CD4-positive, alpha-beta T cell (primary cell): Measurements from ENCODE around the gene WNT1. TPM values are rescaled to one million over a fixed set of nuclear protein-coding genes. Genes with fewer than 3 reads are reported as not detected.

Experiments
- ATAC-seq: fragments of 200-7000 bp; cut with Tn5 transposase; one replicate; pipeline ENCODE4 v1.10.0; 2022; ENCODE audit warnings: mild to moderate bottlenecking; ENCODE audit not compliant: poor library complexity
- CTCF ChIA-PET: fragments of 350-600 bp; sonication (Branson Sonifier 250); formaldehyde crosslinking; loops from one replicate; lab custom pipeline; 2021; ENCODE audit warnings: antibody characterized with exemption, inconsistent platforms; lab: Charles Lee
- POLR2A ChIA-PET: fragments of 350-600 bp; sonication (Branson Sonifier 250); formaldehyde crosslinking; loops from one replicate; lab custom pipeline; 2021; ENCODE audit warnings: antibody characterized with exemption, inconsistent platforms; lab: Charles Lee
- DNase-seq, 14 experiments: peaks; one replicate each; pipeline ENCODE4 v3.0.0-alpha.2; 2013 to 2020; ENCODE audit warnings: mixed read lengths in 2 of 14
- H3K27ac ChIP-seq, 2 donors: one replicate each; pipeline versions ENCODE4 v1.5.1 to v1.7.0; 2013; ENCODE audit warnings: low read length in 2 of 2, low read depth in 1 of 2, mild to moderate bottlenecking in 1 of 2
- H3K27me3 ChIP-seq, 2 experiments: 1 replicate in 1 of 2; 2 replicates in 1 of 2; pipeline versions ENCODE4 v1.6.1 to v1.7.0; 2013; ENCODE audit warnings: low read length in 2 of 2, control low read depth in 1 of 2, mild to moderate bottlenecking in 1 of 2, moderate library complexity in 1 of 2; ENCODE audit not compliant: insufficient read depth in 2 of 2, control insufficient read depth in 1 of 2
- H3K36me3 ChIP-seq: one replicate; pipeline ENCODE4 v1.6.1; 2013; ENCODE audit warnings: low read length, control low read depth; ENCODE audit not compliant: insufficient read depth
- H3K4me1 ChIP-seq: one replicate; pipeline ENCODE4 v1.6.1; 2013; ENCODE audit warnings: low read length, control low read depth; ENCODE audit not compliant: insufficient read depth
- H3K4me3 ChIP-seq: one replicate; pipeline ENCODE4 v1.5.1; 2013; ENCODE audit warnings: mild to moderate bottlenecking, low read length, moderate library complexity
- H3K9me3 ChIP-seq, 2 experiments: 1 replicate in 1 of 2; 2 replicates in 1 of 2; pipeline versions ENCODE4 v1.6.1 to v1.7.0; 2013; ENCODE audit warnings: low read length in 2 of 2, mild to moderate bottlenecking in 2 of 2, control low read depth in 1 of 2, moderate library complexity in 1 of 2; ENCODE audit not compliant: control insufficient read depth in 1 of 2, insufficient read depth in 1 of 2
- H3K27ac Mint-ChIP-seq: one replicate; pipeline ENCODE4 v1.8.0; 2020; ENCODE audit warnings: mixed read lengths
- H3K27me3 Mint-ChIP-seq: one replicate; pipeline ENCODE4 v1.8.0; 2021; ENCODE audit warnings: mixed read lengths
- H3K36me3 Mint-ChIP-seq: one replicate; pipeline ENCODE4 v1.8.0; 2021; ENCODE audit warnings: low read depth, mixed read lengths
- H3K4me1 Mint-ChIP-seq: one replicate; pipeline ENCODE4 v1.8.0; 2021; ENCODE audit warnings: low read depth, mixed read lengths
- H3K4me3 Mint-ChIP-seq: one replicate; pipeline ENCODE4 v1.8.0; 2020; ENCODE audit warnings: mild to moderate bottlenecking, mixed read lengths
- H3K9me3 Mint-ChIP-seq: one replicate; pipeline ENCODE4 v1.8.0; 2020; ENCODE audit warnings: mixed read lengths
- intact Hi-C, 2 experiments: fragments of 100-400 bp; cut with DNase I in 1 of 2; cut with micrococcal nuclease in 1 of 2; formaldehyde crosslinking; loops; one replicate each; pipeline versions ENCODE4 v1.15.1 to v1.9.0; 2023 to 2025; cut with DNase I, micrococcal nuclease
- total RNA-seq, 174 experiments: library from RNA in 2 of 174; stranded (reverse) in 2 of 174; gene quantifications; one replicate each; pipeline ENCODE4 v1.2.3 and lab custom pipeline; 2021 to 2026
- TF ChIP-seq, protein P1 (sequence below): fragments of 200-600 bp; IDR thresholded peaks from one replicate; pipeline ENCODE4 v1.8.0; 2022; ENCODE audit warnings: antibody characterized with exemption, mild to moderate bottlenecking

Gene WNT1
- total RNA-seq, 2 experiments from 2014 or later: 1.8 to 2.7 TPM

DNA sequence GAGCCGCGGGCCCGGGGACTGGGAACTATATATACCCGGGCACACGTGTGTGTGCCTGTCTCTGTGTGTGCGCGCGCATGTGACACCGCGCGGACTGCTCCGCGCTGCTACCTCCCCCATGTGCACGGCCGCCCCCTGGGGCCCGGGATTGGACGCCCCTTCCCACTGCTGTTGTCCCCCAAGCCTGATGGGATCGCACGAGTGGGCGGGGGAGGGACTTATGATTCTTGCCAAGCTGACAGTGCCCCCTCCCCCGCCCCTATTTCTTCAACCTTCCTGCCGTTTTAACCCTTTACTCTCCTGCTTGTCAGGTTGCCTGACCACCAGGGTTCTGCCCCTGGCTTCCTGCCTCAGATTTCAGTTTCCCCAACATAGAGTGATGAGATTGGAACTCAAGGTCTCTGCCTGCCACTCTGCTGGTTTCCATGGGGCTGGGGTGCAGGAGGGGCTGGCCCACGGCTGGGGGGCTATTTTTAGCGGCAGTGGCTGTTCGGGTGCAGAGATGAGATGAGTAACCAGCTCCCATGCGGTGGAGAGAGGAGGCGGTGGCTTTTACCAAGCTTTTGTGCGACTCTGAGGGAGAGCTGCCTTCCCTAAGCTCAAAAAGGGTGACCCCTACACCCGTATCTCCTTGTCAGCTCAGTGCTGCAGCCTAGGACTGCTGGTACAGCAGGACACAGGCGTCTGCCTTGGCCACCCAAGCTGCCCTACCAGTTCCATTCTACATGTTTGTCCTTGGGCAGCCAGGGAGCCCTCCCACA lies 21.4 kb downstream of the WNT1 start, which contains the start of gene DDN:
TSS of gene DDN (minus strand) at position 5 of the 761 bp plus-strand sequence. CDS start 88 bp downstream, outside the sequence.
- TF ChIP-seq, protein P1, sequence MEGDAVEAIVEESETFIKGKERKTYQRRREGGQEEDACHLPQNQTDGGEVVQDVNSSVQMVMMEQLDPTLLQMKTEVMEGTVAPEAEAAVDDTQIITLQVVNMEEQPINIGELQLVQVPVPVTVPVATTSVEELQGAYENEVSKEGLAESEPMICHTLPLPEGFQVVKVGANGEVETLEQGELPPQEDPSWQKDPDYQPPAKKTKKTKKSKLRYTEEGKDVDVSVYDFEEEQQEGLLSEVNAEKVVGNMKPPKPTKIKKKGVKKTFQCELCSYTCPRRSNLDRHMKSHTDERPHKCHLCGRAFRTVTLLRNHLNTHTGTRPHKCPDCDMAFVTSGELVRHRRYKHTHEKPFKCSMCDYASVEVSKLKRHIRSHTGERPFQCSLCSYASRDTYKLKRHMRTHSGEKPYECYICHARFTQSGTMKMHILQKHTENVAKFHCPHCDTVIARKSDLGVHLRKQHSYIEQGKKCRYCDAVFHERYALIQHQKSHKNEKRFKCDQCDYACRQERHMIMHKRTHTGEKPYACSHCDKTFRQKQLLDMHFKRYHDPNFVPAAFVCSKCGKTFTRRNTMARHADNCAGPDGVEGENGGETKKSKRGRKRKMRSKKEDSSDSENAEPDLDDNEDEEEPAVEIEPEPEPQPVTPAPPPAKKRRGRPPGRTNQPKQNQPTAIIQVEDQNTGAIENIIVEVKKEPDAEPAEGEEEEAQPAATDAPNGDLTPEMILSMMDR: no peak
- H3K9me3 Mint-ChIP-seq: no peaks in the 10 kb centered on the region
- Histone ChIP-seq H3K4me3 (peak within 1 kb of the TSS; percentile 30), H3K27ac (no peak within 1 kb of the TSS), H3K27me3 (peaks cover 56 to 57% of the 10 kb centered on the region in 2 experiments), H3K9me3 (peaks cover 0 to 13% of the 10 kb centered on the region in 2 experiments), H3K36me3 (peaks cover 27% of the 10 kb centered on the region), H3K4me1 (peaks cover 49% of the 10 kb centered on the region)
- intact Hi-C loops: loop anchor here in 1 of 2 experiments (5.0 kb wide), 1 partner anchor 97 kb away; a partner anchor contains a TSS
- peak within 1 kb of the TSS; percentile 74 for H3K4me3 Mint-ChIP-seq
- H3K36me3 Mint-ChIP-seq: peaks cover 51% of the 10 kb centered on the region
- no peak within 1 kb of the TSS for H3K27ac Mint-ChIP-seq
- peaks cover 66% of the 10 kb centered on the region for H3K27me3 Mint-ChIP-seq
- DNase-seq: peak in 8 of 14 experiments; percentile 33 to 78 (median 44)
- peaks cover 50% of the 10 kb centered on the region for H3K4me1 Mint-ChIP-seq
- ChIA-PET CTCF (interaction anchor here (0.9 to 4.0 kb wide), 5 partner anchors 11 to 66 kb away, joined by 4 to 25 read pairs (median 7); partner anchors contain the start of gene WNT1), POLR2A (interaction anchor here (1.0 to 4.9 kb wide), 4 partner anchors 11 to 21 kb away, joined by 3 to 29 read pairs (median 4); no protein-coding TSS in a partner anchor)
- ATAC-seq: peak; percentile 67

- no peak overlapping the region for H3K27ac ChIP-seq
- H3K4me3 ChIP-seq: no peak overlapping the region
- peaks cover 44% of the 10 kb centered on the region for H3K4me1 ChIP-seq
- ChIA-PET CTCF (interaction anchor here (0.9 to 4.0 kb wide), 5 partner anchors 12 to 67 kb away, joined by 3 to 25 read pairs (median 7); partner anchors contain the start of gene WNT1), POLR2A (interaction anchor here (4.9 kb wide), 1 partner anchor 20 kb away, joined by 29 read pairs; no protein-coding TSS in a partner anchor)
- H3K36me3 Mint-ChIP-seq: peaks cover 59% of the 10 kb centered on the region
- no peak overlapping the region for H3K4me3 Mint-ChIP-seq
- peaks cover 45% of the 10 kb centered on the region for H3K4me1 Mint-ChIP-seq
- TF ChIP-seq, protein P1: no peak
- peaks cover 0 to 13% of the 10 kb centered on the region in 2 experiments for H3K9me3 ChIP-seq
- ATAC-seq (no peak), DNase-seq (no peak)
- no peaks in the 10 kb centered on the region for H3K9me3 Mint-ChIP-seq
- H3K36me3 ChIP-seq: peaks cover 35% of the 10 kb centered on the region
- peaks cover 49 to 50% of the 10 kb centered on the region in 2 experiments for H3K27me3 ChIP-seq
- intact Hi-C loops: no loop called here
- H3K27me3 Mint-ChIP-seq: peaks cover 60% of the 10 kb centered on the region
- H3K27ac Mint-ChIP-seq: no peak overlapping the region
Measured at GRCh38 chr12:49000346-49000745, 22.2 kb downstream of the WNT1 start.

DNA sequence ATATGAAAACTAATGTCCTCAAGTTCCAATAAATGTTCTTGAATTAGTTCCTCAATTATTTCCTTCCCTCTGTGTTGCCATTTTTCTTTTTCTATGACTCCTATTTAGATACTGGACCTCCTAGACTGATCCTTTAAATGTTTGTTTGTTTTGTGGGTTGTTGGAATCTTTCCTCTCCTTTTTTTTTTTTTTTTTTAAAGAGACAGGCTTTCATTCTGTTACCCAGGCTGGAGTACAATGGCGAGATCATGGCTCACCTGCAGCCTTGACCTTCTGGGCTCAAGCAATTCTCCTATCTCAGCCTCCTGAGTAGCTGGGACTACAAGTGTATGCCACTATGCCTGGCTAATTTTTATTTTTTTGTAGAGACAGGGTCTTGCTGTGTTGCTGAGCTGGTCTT lies 30.8 kb downstream of the WNT1 start:
- H3K4me1 ChIP-seq: no peaks in the 10 kb centered on the region
- no peak overlapping the region for H3K27ac ChIP-seq
- no peaks in the 10 kb centered on the region for H3K27me3 ChIP-seq
- intact Hi-C loops: no loop called here
- TF ChIP-seq, protein P1: no peak
- no peaks in the 10 kb centered on the region for H3K9me3 ChIP-seq
- Mint-ChIP-seq H3K27me3 (no peaks in the 10 kb centered on the region), H3K36me3 (peaks cover 82% of the 10 kb centered on the region), H3K9me3 (no peaks in the 10 kb centered on the region), H3K4me3 (no peak overlapping the region), H3K4me1 (no peaks in the 10 kb centered on the region), H3K27ac (no peak overlapping the region)
- peaks cover 74% of the 10 kb centered on the region for H3K36me3 ChIP-seq
- DNase-seq: no peak
- ATAC-seq: no peak
- H3K4me3 ChIP-seq: no peak overlapping the region
- ChIA-PET POLR2A (no interaction called here), CTCF (no interaction called here)
